Activated CD8-positive, alpha-beta T cell treated with anti-CD3 and anti-CD28 coated beads for 36 hours (primary cell): ENCODE data around the gene CDKAL1. TPM values are rescaled to one million over a fixed set of nuclear protein-coding genes. Genes with fewer than 3 reads are reported as not detected.

ENCODE experiments used
- ATAC-seq: fragments of 200-7000 bp; cut with Tn5 transposase; one replicate; pipeline ENCODE4 v1.10.0; 2021; ENCODE audit warnings: mild to moderate bottlenecking, moderate library complexity
- CTCF ChIA-PET: fragments of 350-600 bp; sonication (Branson Sonifier 250); formaldehyde crosslinking; loops from one replicate; lab custom pipeline; 2021; ENCODE audit warnings: antibody characterized with exemption; lab: Charles Lee
- POLR2A ChIA-PET: fragments of 350-600 bp; sonication (Branson Sonifier 250); formaldehyde crosslinking; loops from one replicate; lab custom pipeline; 2021; ENCODE audit warnings: antibody characterized with exemption; lab: Charles Lee
- DNase-seq: peaks from one replicate; pipeline ENCODE4 v3.0.0-alpha.2; 2020
- H3K27ac Mint-ChIP-seq: one replicate; pipeline ENCODE4 v1.8.0; 2021; ENCODE audit warnings: mild to moderate bottlenecking, mixed read lengths
- H3K27me3 Mint-ChIP-seq: one replicate; pipeline ENCODE4 v1.8.0; 2021; ENCODE audit warnings: mixed read lengths
- H3K36me3 Mint-ChIP-seq: one replicate; pipeline ENCODE4 v1.8.0; 2021; ENCODE audit warnings: low read depth, mixed read lengths
- H3K4me1 Mint-ChIP-seq: one replicate; pipeline ENCODE4 v1.8.0; 2021; ENCODE audit warnings: low read depth, mixed read lengths
- H3K4me3 Mint-ChIP-seq: one replicate; pipeline ENCODE4 v1.8.0; 2021; ENCODE audit warnings: mild to moderate bottlenecking, moderate library complexity, mixed read lengths
- H3K9me3 Mint-ChIP-seq: one replicate; pipeline ENCODE4 v1.8.0; 2021; ENCODE audit warnings: mixed read lengths
- CTCF ChIP-seq: fragments of 200-600 bp; IDR thresholded peaks from one replicate; pipeline ENCODE4 v1.8.0; 2022; ENCODE audit warnings: antibody characterized with exemption, mild to moderate bottlenecking
- intact Hi-C: fragments of 100-400 bp; cut with micrococcal nuclease; formaldehyde crosslinking; loops from one replicate; pipeline ENCODE4 v1.10.0; 2022
- total RNA-seq, 2 experiments: library from RNA; stranded (reverse); gene quantifications; one replicate each; pipeline ENCODE4 v1.2.3, GENCODE V29; 2021

Gene CDKAL1
- total RNA-seq, 2 experiments from 2014 or later: 21.6 to 23.6 TPM

- H3K36me3 Mint-ChIP-seq: peaks cover 56% of the 10 kb centered on the region
- intact Hi-C loops: no loop called here
- CTCF ChIA-PET: interaction anchor here (0.7 kb wide), 1 partner anchor 47 kb away, joined by 3 read pairs; no protein-coding TSS in a partner anchor
- no peaks in the 10 kb centered on the region for H3K27me3 Mint-ChIP-seq
- no peak overlapping the region for H3K27ac Mint-ChIP-seq
- POLR2A ChIA-PET: no interaction called here
- H3K9me3 Mint-ChIP-seq: peaks cover 4% of the 10 kb centered on the region
- no peak for DNase-seq
- no peak for TF ChIP-seq CTCF
- ATAC-seq: no peak
- peaks cover 6% of the 10 kb centered on the region for H3K4me1 Mint-ChIP-seq
- no peak overlapping the region for H3K4me3 Mint-ChIP-seq
Measured at GRCh38 chr6:21202521-21202920, 668.3 kb downstream of the CDKAL1 start.

- H3K4me3 Mint-ChIP-seq: no peak overlapping the region
- H3K9me3 Mint-ChIP-seq: peaks cover 4% of the 10 kb centered on the region
- ChIA-PET CTCF (no interaction called here), POLR2A (no interaction called here)
- H3K4me1 Mint-ChIP-seq: no peaks in the 10 kb centered on the region
- intact Hi-C loops: no loop called here
- H3K36me3 Mint-ChIP-seq: peaks cover 65% of the 10 kb centered on the region
- no peak overlapping the region for H3K27ac Mint-ChIP-seq
- ATAC-seq (no peak), DNase-seq (no peak)
- H3K27me3 Mint-ChIP-seq: no peaks in the 10 kb centered on the region
- no peak for TF ChIP-seq CTCF
Measured at GRCh38 chr6:21204951-21205350, 670.7 kb downstream of the CDKAL1 start.

GRCh38 chr6:21208081-21208795, 674.0 kb downstream of the CDKAL1 start:
- CTCF ChIA-PET: no interaction called here
- DNase-seq: no peak
- POLR2A ChIA-PET: no interaction called here
- H3K27ac Mint-ChIP-seq: no peak overlapping the region
- intact Hi-C loops: no loop called here
- H3K4me1 Mint-ChIP-seq: peaks cover 4% of the 10 kb centered on the region
- peaks cover 65% of the 10 kb centered on the region for H3K36me3 Mint-ChIP-seq
- H3K9me3 Mint-ChIP-seq: peaks cover 6% of the 10 kb centered on the region
- no peaks in the 10 kb centered on the region for H3K27me3 Mint-ChIP-seq
- no peak for TF ChIP-seq CTCF
- ATAC-seq: no peak
- no peak overlapping the region for H3K4me3 Mint-ChIP-seq

GRCh38 chr6:21208796-21209186, 674.5 kb downstream of the CDKAL1 start:
- ChIA-PET CTCF (no interaction called here), POLR2A (no interaction called here)
- intact Hi-C loops: no loop called here
- no peak overlapping the region for H3K27ac Mint-ChIP-seq
- ATAC-seq (no peak), DNase-seq (no peak)
- H3K4me1 Mint-ChIP-seq: peaks cover 4% of the 10 kb centered on the region
- no peaks in the 10 kb centered on the region for H3K27me3 Mint-ChIP-seq
- peaks cover 64% of the 10 kb centered on the region for H3K36me3 Mint-ChIP-seq
- no peak for TF ChIP-seq CTCF
- peaks cover 6% of the 10 kb centered on the region for H3K9me3 Mint-ChIP-seq
- no peak overlapping the region for H3K4me3 Mint-ChIP-seq

- Mint-ChIP-seq H3K9me3 (peaks cover 3% of the 10 kb centered on the region), H3K27me3 (no peaks in the 10 kb centered on the region), H3K4me3 (no peak overlapping the region), H3K36me3 (peaks cover 46% of the 10 kb centered on the region), H3K27ac (no peak overlapping the region), H3K4me1 (peaks cover 4% of the 10 kb centered on the region)
- intact Hi-C loops: no loop called here
- CTCF ChIA-PET: no interaction called here
- no peak for TF ChIP-seq CTCF
- no peak for ATAC-seq
- POLR2A ChIA-PET: no interaction called here
- DNase-seq: no peak
Measured at GRCh38 chr6:21213492-21213891, 679.2 kb downstream of the CDKAL1 start.
